Esophagus squamous epithelium (tissue), 4 donors: Measurements from ENCODE around the gene MAD1L1.

Source experiments
- POLR2A ChIP-seq, 4 donors: fragments of 450-650 bp; IDR thresholded peaks; one replicate each; pipeline ENCODE4 v1.6.1; 2017; ENCODE audit warnings: antibody characterized with exemption in 4 of 4, mild to moderate bottlenecking in 4 of 4, moderate library complexity in 3 of 4
- TF ChIP-seq, protein P1 (sequence below), 6 experiments: fragments of 450-650 bp in 4 of 6; fragments of 200-600 bp in 2 of 6; sonication (generic) in 2 of 6; IDR thresholded peaks; one replicate each; pipeline ENCODE4 v1.5.1; 2016 to 2019; ENCODE audit warnings: antibody characterized with exemption in 6 of 6, mild to moderate bottlenecking in 4 of 6, moderate library complexity in 4 of 6

- TF ChIP-seq, protein P1, sequence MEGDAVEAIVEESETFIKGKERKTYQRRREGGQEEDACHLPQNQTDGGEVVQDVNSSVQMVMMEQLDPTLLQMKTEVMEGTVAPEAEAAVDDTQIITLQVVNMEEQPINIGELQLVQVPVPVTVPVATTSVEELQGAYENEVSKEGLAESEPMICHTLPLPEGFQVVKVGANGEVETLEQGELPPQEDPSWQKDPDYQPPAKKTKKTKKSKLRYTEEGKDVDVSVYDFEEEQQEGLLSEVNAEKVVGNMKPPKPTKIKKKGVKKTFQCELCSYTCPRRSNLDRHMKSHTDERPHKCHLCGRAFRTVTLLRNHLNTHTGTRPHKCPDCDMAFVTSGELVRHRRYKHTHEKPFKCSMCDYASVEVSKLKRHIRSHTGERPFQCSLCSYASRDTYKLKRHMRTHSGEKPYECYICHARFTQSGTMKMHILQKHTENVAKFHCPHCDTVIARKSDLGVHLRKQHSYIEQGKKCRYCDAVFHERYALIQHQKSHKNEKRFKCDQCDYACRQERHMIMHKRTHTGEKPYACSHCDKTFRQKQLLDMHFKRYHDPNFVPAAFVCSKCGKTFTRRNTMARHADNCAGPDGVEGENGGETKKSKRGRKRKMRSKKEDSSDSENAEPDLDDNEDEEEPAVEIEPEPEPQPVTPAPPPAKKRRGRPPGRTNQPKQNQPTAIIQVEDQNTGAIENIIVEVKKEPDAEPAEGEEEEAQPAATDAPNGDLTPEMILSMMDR (IDR thresholded peaks at IDR 0.05), result no peak
- no peak for TF ChIP-seq POLR2A (IDR thresholded peaks at IDR 0.05)
Measured at GRCh38 chr7:1920881-1921280, 311.9 kb downstream of the MAD1L1 start.
